Esophagus squamous epithelium (tissue), 5 donors: ENCODE data around the gene IGFBP4. TPM values are rescaled to one million over a fixed set of nuclear protein-coding genes. Genes with fewer than 3 reads are reported as not detected.
A peak's percentile ranks its signal among the peaks of the same experiment; 100 is the strongest.
"Not testable (repeated sequence)": the region's sequence is repeated elsewhere in the genome, so short reads cannot be mapped to it uniquely, and the experiment has no call there.

Source experiments
- DNase-seq: peaks from one replicate; lab custom pipeline; 2025; lab: John Stamatoyannopoulos, UW
- H3K27ac ChIP-seq, 4 donors: fragments of 200-600 bp; sonication (generic); one replicate each; pipeline ENCODE4 v1.5.1; 2016 to 2019; ENCODE audit warnings: mild to moderate bottlenecking in 1 of 4
- H3K27me3 ChIP-seq, 4 donors: fragments of 200-600 bp; sonication (generic); 1 replicate in 3 of 4; 2 replicates in 1 of 4; pipeline versions ENCODE4 v1.5.1 to v1.6.0; 2017 to 2021; ENCODE audit warnings: antibody characterized with exemption in 1 of 4
- H3K36me3 ChIP-seq, 3 donors: fragments of 200-600 bp; sonication (generic); one replicate each; pipeline ENCODE4 v1.5.1; 2016 to 2019
- H3K4me1 ChIP-seq, 3 donors: fragments of 200-600 bp; sonication (generic); one replicate each; pipeline ENCODE4 v1.5.1; 2017 to 2019
- H3K4me3 ChIP-seq, 4 donors: fragments of 200-600 bp; sonication (generic); 1 replicate in 3 of 4; 2 replicates in 1 of 4; pipeline ENCODE4 v1.5.1; 2016 to 2019; ENCODE audit warnings: mild to moderate bottlenecking in 2 of 4, moderate library complexity in 1 of 4
- H3K9me3 ChIP-seq, 3 donors: fragments of 200-600 bp; sonication (generic); one replicate each; pipeline ENCODE4 v1.5.1; 2016 to 2019
- CTCF ChIP-seq, 6 experiments: fragments of 450-650 bp in 4 of 6; fragments of 200-600 bp in 2 of 6; sonication (generic) in 2 of 6; IDR thresholded peaks; one replicate each; pipeline ENCODE4 v1.5.1; 2016 to 2019; ENCODE audit warnings: antibody characterized with exemption in 6 of 6, mild to moderate bottlenecking in 4 of 6, moderate library complexity in 4 of 6
- POLR2A ChIP-seq, 4 donors: fragments of 450-650 bp; IDR thresholded peaks; one replicate each; pipeline ENCODE4 v1.6.1; 2017; ENCODE audit warnings: antibody characterized with exemption in 4 of 4, mild to moderate bottlenecking in 4 of 4, moderate library complexity in 3 of 4
- WGBS, 2 donors: methylation state at CpG; one replicate each; pipeline ENCODE4 v1.1.5; 2018; 5-methylcytosine and 5-hydroxymethylcytosine counted together
- intact Hi-C: fragments of 100-400 bp; cut with DNase I; formaldehyde crosslinking; loops from one replicate; pipeline ENCODE4 v1.15.0; 2022
- total RNA-seq, 4 donors: library from RNA; depleted of rRNA; stranded (reverse); fragments of >200 nt; gene quantifications; one replicate each; pipeline ENCODE4 v1.1.0, GENCODE V29; 2016
- donor health status: DM: yes; HTN: yes; CAD: no.

Gene IGFBP4
- 100 to 1,000 TPM in 1 of 4 donors, 10 to 100 TPM in 3; 27.1 to 154 (median 73.0) TPM for total RNA-seq

- no peaks in the 10 kb centered on the region for H3K27me3 ChIP-seq
- H3K4me3 ChIP-seq = peak within 1 kb of the TSS; percentile 59 to 90 (median 73)
- TF ChIP-seq POLR2A (IDR thresholded peaks at IDR 0.05) (peak in 2 of 4 donors; percentile 81 to 82), CTCF (IDR thresholded peaks at IDR 0.05) (peak in 3 of 6 experiments; percentile 7 to 51 (median 21))
- H3K36me3 ChIP-seq = no peaks in the 10 kb centered on the region
- 1% methylated on average over 26 of the region's 98 CpGs; no CpG with 5 or more reads in 1 of the 2 donors for WGBS, 2 donors
- intact Hi-C loops = loop anchor here (5.0 kb wide), 2 partner anchors 89 to 114 kb away; no protein-coding TSS in a partner anchor
- peak within 1 kb of the TSS; percentile 89 to 99 (median 96) for H3K27ac ChIP-seq
- no peaks in the 10 kb centered on the region for H3K9me3 ChIP-seq
- no peak for DNase-seq
- peaks cover 32 to 69% (median 39%) of the 10 kb centered on the region in 3 donors for H3K4me1 ChIP-seq
Observed at GRCh38 chr17:40443196-40443987, at the start of gene IGFBP4. IGFBP4 (plus strand) TSS chr17:40443450; CDS start chr17:40443736, 286 bp downstream.

DNA sequence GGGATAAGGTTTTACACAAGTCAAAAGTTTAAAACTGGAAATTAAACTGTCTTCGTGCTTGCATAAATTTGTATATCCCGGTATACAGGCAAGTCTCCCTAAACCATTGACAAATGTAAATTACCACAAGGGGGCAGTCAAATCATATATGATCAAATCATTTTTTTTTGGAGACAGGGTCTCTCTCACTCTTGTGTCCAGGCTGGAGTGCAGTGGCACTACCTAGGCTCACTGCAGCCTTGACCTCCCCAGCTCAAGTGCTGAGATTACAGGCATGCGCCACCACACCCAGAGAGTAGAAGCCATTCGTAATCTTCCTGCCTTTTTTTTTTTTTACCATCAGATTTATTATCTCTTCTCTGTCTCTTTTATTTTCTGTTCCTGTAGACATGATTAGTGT lies 44.1 kb upstream of the IGFBP4 start:
- Histone ChIP-seq H3K4me3 (no peak overlapping the region), H3K9me3 (no peaks in the 10 kb centered on the region), H3K27ac (no peak overlapping the region), H3K27me3 (no peaks in the 10 kb centered on the region), H3K4me1 (no peaks in the 10 kb centered on the region), H3K36me3 (no peaks in the 10 kb centered on the region)
- DNase-seq = no peak
- 48 to 64% methylated on average over 4 of the region's 4 CpGs for WGBS, 2 donors
- intact Hi-C loops = no loop called here
- TF ChIP-seq CTCF (IDR thresholded peaks at IDR 0.05) = peak in 5 of 6 experiments; percentile 28 to 58 (median 53)
- TF ChIP-seq POLR2A (IDR thresholded peaks at IDR 0.05) = no peak

DNA sequence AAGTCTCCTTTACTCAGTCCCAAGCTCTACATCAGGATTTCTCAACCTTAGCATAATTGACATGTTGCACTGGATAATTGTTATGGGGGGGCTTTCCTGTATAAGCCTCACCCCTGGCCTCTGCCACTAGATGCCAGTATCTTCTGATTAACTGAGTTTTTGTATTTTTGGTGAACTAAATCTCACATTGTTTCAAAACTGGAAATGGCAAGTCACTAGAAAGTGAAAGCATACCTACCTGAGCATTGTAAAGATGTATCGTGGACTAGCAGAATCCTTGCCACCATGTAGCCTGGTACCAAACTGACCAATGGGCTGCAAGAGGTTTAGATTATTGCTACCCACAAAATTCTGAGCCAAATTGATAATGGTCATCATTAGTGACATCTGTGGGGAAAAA lies 40.6 kb upstream of the IGFBP4 start:
- DNase-seq = no peak
- H3K36me3 ChIP-seq = peaks cover 0 to 3% (median 0%) of the 10 kb centered on the region in 3 donors
- TF ChIP-seq POLR2A (IDR thresholded peaks at IDR 0.05) (no peak), CTCF (IDR thresholded peaks at IDR 0.05) (no peak)
- no peak overlapping the region for H3K27ac ChIP-seq
- H3K27me3 ChIP-seq = no peaks in the 10 kb centered on the region
- no peaks in the 10 kb centered on the region for H3K9me3 ChIP-seq
- 85 to 86% methylated on average over 1 of the region's 1 CpG for WGBS, 2 donors
- H3K4me3 ChIP-seq = no peak overlapping the region
- intact Hi-C loops = no loop called here
- H3K4me1 ChIP-seq = no peaks in the 10 kb centered on the region

DNA sequence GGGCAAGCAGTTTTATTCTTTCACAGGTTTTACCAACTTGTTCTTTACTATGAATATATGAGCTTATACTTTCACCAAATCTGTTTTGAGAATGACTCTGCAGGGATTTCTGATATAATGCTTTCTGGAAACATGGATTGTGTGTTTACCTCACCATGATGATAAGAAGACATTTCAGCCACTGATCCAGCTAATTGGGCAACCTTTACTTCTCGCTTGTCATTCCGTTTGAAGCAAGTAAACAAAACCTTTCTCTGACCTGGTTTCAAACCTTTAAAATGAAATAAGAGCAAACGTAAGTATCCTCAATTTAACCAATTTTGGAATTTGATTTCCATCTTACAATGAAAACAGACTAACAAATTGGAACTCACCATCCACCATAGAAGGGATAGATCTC lies 39.2 kb upstream of the IGFBP4 start:
- Histone ChIP-seq H3K27ac (no peak overlapping the region), H3K4me1 (no peaks in the 10 kb centered on the region), H3K36me3 (peaks cover 0 to 3% (median 0%) of the 10 kb centered on the region in 3 donors), H3K9me3 (no peaks in the 10 kb centered on the region), H3K27me3 (no peaks in the 10 kb centered on the region), H3K4me3 (no peak overlapping the region)
- TF ChIP-seq POLR2A (IDR thresholded peaks at IDR 0.05) = no peak
- no peak for DNase-seq
- 84 to 87% methylated on average over 3 of the region's 3 CpGs for WGBS, 2 donors
- intact Hi-C loops = no loop called here

GRCh38 chr17:40407460-40407859 lies 35.8 kb upstream of the IGFBP4 start:
- no peak overlapping the region for H3K27ac ChIP-seq
- intact Hi-C loops = no loop called here
- 94% methylated on average over 3 of the region's 3 CpGs for WGBS, 2 donors

GRCh38 chr17:40409540-40409939 lies 33.7 kb upstream of the IGFBP4 start:
- WGBS, 2 donors = 92 to 93% methylated on average over 4 of the region's 4 CpGs
- H3K27ac ChIP-seq, H3K36me3 ChIP-seq: not testable (repeated sequence)

More at GRCh38 chr17:40407460-40407859, 35.8 kb upstream of the IGFBP4 start:
- Histone ChIP-seq H3K9me3 (no peaks in the 10 kb centered on the region), H3K27me3 (no peaks in the 10 kb centered on the region), H3K4me3 (no peak overlapping the region), H3K4me1 (no peaks in the 10 kb centered on the region), H3K36me3 (peaks cover 0 to 3% (median 0%) of the 10 kb centered on the region in 3 donors)
- TF ChIP-seq CTCF (IDR thresholded peaks at IDR 0.05) = no peak
- no peak for TF ChIP-seq POLR2A (IDR thresholded peaks at IDR 0.05)
- DNase-seq = no peak

More at GRCh38 chr17:40409540-40409939, 33.7 kb upstream of the IGFBP4 start:
- H3K9me3 ChIP-seq, DNase-seq, H3K27me3 ChIP-seq, intact Hi-C loops, H3K4me3 ChIP-seq, H3K4me1 ChIP-seq: not testable (repeated sequence)
